OCI-LY3 (cell line): ENCODE results near the gene TTC32.

Source experiments
- CTCF ChIP-seq: fragments of 200-600, 300-600 bp; sonication (generic); IDR thresholded peaks from 2 replicates; pipeline ENCODE4 v1.5.1; 2014; ENCODE audit warnings: antibody characterized with exemption, low read length, low read depth
- EZH2phosphoT487 ChIP-seq: fragments of 200-600 bp; shearing (Covaris generic); IDR thresholded peaks from 2 replicates; pipeline ENCODE4 v1.6.1; 2018; ENCODE audit warnings: antibody characterized with exemption, mixed run types, low read depth

DNA sequence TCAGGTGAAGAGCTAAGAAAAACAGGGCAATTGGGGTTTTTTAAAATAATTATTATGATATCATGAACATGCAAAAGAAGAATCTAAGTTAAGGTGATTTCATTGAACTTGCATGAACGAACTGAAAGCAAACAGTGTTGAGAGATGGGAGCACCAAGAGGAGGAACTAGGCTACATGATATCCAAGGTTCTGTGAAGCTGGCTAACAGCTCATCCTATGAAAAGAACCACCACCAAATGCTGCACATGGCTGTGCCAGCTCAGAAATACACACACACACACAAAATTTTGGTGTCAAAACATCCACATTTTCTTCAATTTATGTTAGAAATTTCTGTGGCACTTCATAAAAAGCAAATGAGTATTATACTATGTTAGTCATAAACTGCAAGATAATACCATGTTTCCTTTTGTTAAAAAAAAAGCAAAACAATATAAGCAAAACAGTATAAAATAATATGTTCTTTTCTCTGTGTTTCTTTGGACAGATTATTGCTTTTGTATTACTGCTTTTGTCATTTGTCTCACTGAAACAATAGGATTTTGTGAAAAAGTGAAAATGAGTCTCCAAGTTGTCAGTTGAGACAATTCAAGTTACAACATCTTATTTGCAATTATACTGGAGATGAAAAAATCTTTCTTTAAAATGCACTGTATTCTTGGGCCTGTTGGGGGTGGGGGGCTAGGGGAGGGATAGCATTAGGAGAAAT is 12.6 kb upstream of the TTC32 start:
- no peak for TF ChIP-seq CTCF
- TF ChIP-seq EZH2phosphoT487, result no peak
